Measurements from ENCODE around the gene FADS3.

The FADS3 gene

DNA sequence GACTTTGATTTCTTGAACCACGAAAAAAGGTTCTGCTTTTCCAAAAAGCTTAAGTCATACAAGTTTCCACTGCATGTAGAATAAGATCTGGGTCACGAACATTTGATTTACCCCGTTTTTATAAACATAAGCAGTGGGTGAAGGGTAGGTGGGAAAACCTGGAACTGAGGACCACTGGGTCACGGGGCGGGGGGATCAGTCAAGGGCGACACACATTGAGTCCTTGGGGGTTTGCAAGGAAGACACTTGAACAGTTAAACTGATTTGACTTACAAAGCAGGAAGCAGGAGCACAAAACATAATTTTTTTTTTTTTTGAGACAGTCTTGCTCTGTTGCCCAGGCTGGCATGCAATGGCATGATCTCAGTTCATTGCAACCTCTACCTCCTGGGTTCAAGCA is 10.9 kb downstream of the FADS3 start:
- DNase-seq (no peak), ATAC-seq (ENCODE audit: insufficient read depth, low read depth) (no peak)
- TF ChIP-seq, protein P1, sequence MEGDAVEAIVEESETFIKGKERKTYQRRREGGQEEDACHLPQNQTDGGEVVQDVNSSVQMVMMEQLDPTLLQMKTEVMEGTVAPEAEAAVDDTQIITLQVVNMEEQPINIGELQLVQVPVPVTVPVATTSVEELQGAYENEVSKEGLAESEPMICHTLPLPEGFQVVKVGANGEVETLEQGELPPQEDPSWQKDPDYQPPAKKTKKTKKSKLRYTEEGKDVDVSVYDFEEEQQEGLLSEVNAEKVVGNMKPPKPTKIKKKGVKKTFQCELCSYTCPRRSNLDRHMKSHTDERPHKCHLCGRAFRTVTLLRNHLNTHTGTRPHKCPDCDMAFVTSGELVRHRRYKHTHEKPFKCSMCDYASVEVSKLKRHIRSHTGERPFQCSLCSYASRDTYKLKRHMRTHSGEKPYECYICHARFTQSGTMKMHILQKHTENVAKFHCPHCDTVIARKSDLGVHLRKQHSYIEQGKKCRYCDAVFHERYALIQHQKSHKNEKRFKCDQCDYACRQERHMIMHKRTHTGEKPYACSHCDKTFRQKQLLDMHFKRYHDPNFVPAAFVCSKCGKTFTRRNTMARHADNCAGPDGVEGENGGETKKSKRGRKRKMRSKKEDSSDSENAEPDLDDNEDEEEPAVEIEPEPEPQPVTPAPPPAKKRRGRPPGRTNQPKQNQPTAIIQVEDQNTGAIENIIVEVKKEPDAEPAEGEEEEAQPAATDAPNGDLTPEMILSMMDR (IDR thresholded peaks at IDR 0.05; ENCODE audit: borderline replicate concordance, extremely low read depth, low read length, poor library complexity, severe bottlenecking) = no peak
- no peak for TF ChIP-seq EZH2 (IDR thresholded peaks at IDR 0.05; ENCODE audit: borderline replicate concordance, low read depth, low read length, severe bottlenecking)
- Histone ChIP-seq H3K27ac (ENCODE audit: low read length) (no peak overlapping the region), H3K9me3 (ENCODE audit: insufficient read depth, low read length, severe bottlenecking) (no peaks in the 10 kb centered on the region), H3K79me2 (ENCODE audit: insufficient read depth, low read length) (no peaks in the 10 kb centered on the region), H3K36me3 (ENCODE audit: insufficient read depth, low read length) (no peaks in the 10 kb centered on the region), H3K9ac (ENCODE audit: low read depth, low read length) (no peak overlapping the region), H3K4me2 (ENCODE audit: insufficient read depth, low read length) (no peak overlapping the region), H3K4me3 (ENCODE audit: low read depth in 1 of 2, low read length in 2 of 2) (no peak overlapping the region), H2AFZ (ENCODE audit: low read depth, low read length) (no peak overlapping the region), H3K27me3 (ENCODE audit: insufficient read depth, low read length, poor library complexity) (no peaks in the 10 kb centered on the region), H4K20me1 (ENCODE audit: insufficient read depth, low read length) (peaks cover 10% of the 10 kb centered on the region), H3K4me1 (ENCODE audit: insufficient read depth, low read length) (no peaks in the 10 kb centered on the region)

GRCh38 chr11:61880031-61880430 is 11.3 kb downstream of the FADS3 start:
- no peak overlapping the region for H3K9ac ChIP-seq (ENCODE audit: low read depth, low read length)
- no peaks in the 10 kb centered on the region for H3K4me1 ChIP-seq (ENCODE audit: insufficient read depth, low read length)
- no peak overlapping the region for H2AFZ ChIP-seq (ENCODE audit: low read depth, low read length)
- peaks cover 10% of the 10 kb centered on the region for H4K20me1 ChIP-seq (ENCODE audit: insufficient read depth, low read length)
- H3K27me3 ChIP-seq (ENCODE audit: insufficient read depth, low read length, poor library complexity) = no peaks in the 10 kb centered on the region
- ATAC-seq (ENCODE audit: insufficient read depth, low read depth) (no peak), DNase-seq (no peak)
- H3K27ac ChIP-seq (ENCODE audit: low read length) = no peak overlapping the region
- H3K36me3 ChIP-seq (ENCODE audit: insufficient read depth, low read length) = no peaks in the 10 kb centered on the region
- no peak overlapping the region for H3K4me3 ChIP-seq (ENCODE audit: low read depth in 1 of 2, low read length in 2 of 2)
- no peaks in the 10 kb centered on the region for H3K79me2 ChIP-seq (ENCODE audit: insufficient read depth, low read length)
- H3K9me3 ChIP-seq (ENCODE audit: insufficient read depth, low read length, severe bottlenecking) = no peaks in the 10 kb centered on the region
- no peak overlapping the region for H3K4me2 ChIP-seq (ENCODE audit: insufficient read depth, low read length)
- no peak for TF ChIP-seq EZH2 (IDR thresholded peaks at IDR 0.05; ENCODE audit: borderline replicate concordance, low read depth, low read length, severe bottlenecking)
- TF ChIP-seq, protein P1 (IDR thresholded peaks at IDR 0.05; ENCODE audit: borderline replicate concordance, extremely low read depth, low read length, poor library complexity, severe bottlenecking) = no peak

- Histone ChIP-seq H3K27me3 (ENCODE audit: insufficient read depth, low read length, poor library complexity) (no peaks in the 10 kb centered on the region), H3K36me3 (ENCODE audit: insufficient read depth, low read length) (no peaks in the 10 kb centered on the region), H4K20me1 (ENCODE audit: insufficient read depth, low read length) (peaks cover 10% of the 10 kb centered on the region), H3K27ac (ENCODE audit: low read length) (no peak overlapping the region), H3K4me3 (ENCODE audit: low read depth in 1 of 2, low read length in 2 of 2) (no peak overlapping the region), H3K4me1 (ENCODE audit: insufficient read depth, low read length) (no peaks in the 10 kb centered on the region), H3K9ac (ENCODE audit: low read depth, low read length) (no peak overlapping the region), H3K4me2 (ENCODE audit: insufficient read depth, low read length) (no peak overlapping the region), H3K9me3 (ENCODE audit: insufficient read depth, low read length, severe bottlenecking) (no peaks in the 10 kb centered on the region), H3K79me2 (ENCODE audit: insufficient read depth, low read length) (no peaks in the 10 kb centered on the region), H2AFZ (ENCODE audit: low read depth, low read length) (no peak overlapping the region)
- ATAC-seq (ENCODE audit: insufficient read depth, low read depth) = no peak
- DNase-seq = no peak
- TF ChIP-seq, protein P1 (IDR thresholded peaks at IDR 0.05; ENCODE audit: borderline replicate concordance, extremely low read depth, low read length, poor library complexity, severe bottlenecking) = no peak
- no peak for TF ChIP-seq EZH2 (IDR thresholded peaks at IDR 0.05; ENCODE audit: borderline replicate concordance, low read depth, low read length, severe bottlenecking)
Measured at GRCh38 chr11:61879152-61879551, 12.2 kb downstream of the FADS3 start.

- Histone ChIP-seq H3K27ac (ENCODE audit: low read length) (no peak overlapping the region), H3K4me1 (ENCODE audit: insufficient read depth, low read length) (0 out of 2 replicates have a peak, but pooled peaks cover 4% of the 10 kb centered on the region)
Measured at GRCh38 chr11:61875698-61876097, 15.6 kb downstream of the FADS3 start.

More at GRCh38 chr11:61875698-61876097, 15.6 kb downstream of the FADS3 start:
- H2AFZ ChIP-seq (ENCODE audit: low read depth, low read length) = no peak overlapping the region
- H3K4me2 ChIP-seq (ENCODE audit: insufficient read depth, low read length) = no peak overlapping the region
- 0 out of 2 replicates have a peak, but pooled peaks cover 2% of the 10 kb centered on the region for H4K20me1 ChIP-seq (ENCODE audit: insufficient read depth, low read length)
- DNase-seq = no peak
- no peaks in the 10 kb centered on the region for H3K27me3 ChIP-seq (ENCODE audit: insufficient read depth, low read length, poor library complexity)
- H3K79me2 ChIP-seq (ENCODE audit: insufficient read depth, low read length) = no peaks in the 10 kb centered on the region
- no peaks in the 10 kb centered on the region for H3K36me3 ChIP-seq (ENCODE audit: insufficient read depth, low read length)
- no peak for ATAC-seq (ENCODE audit: insufficient read depth, low read depth)
- TF ChIP-seq, protein P1 (IDR thresholded peaks at IDR 0.05; ENCODE audit: borderline replicate concordance, extremely low read depth, low read length, poor library complexity, severe bottlenecking) = no peak
- TF ChIP-seq EZH2 (IDR thresholded peaks at IDR 0.05; ENCODE audit: borderline replicate concordance, low read depth, low read length, severe bottlenecking) = no peak
- no peak overlapping the region for H3K9ac ChIP-seq (ENCODE audit: low read depth, low read length)
- H3K9me3 ChIP-seq (ENCODE audit: insufficient read depth, low read length, severe bottlenecking) = no peaks in the 10 kb centered on the region
- no peak overlapping the region for H3K4me3 ChIP-seq (ENCODE audit: low read depth in 1 of 2, low read length in 2 of 2)
